ENCODE results near the gene AKAP5. TPM values are rescaled to one million over a fixed set of nuclear protein-coding genes. Genes with fewer than 3 reads are reported as not detected.

Gene AKAP5
- total and polyA plus RNA-seq, 9 of the 15 experiments (the other 6 are each of a cell fraction or from before 2014, with no cell fraction given) = 0.06 to 0.94 (median 0.34) TPM

GRCh38 chr14:64416348-64416932 is 48.9 kb upstream of the AKAP5 start:
- POLR2A ChIA-PET = interaction anchor here (0.8 to 1.8 kb wide), 2 partner anchors 19 to 242 kb away, joined by 3 to 4 read pairs; no protein-coding TSS in a partner anchor
- 87% methylated on average over 3 of the region's 3 CpGs for WGBS (ENCODE audit: insufficient coverage, low coverage, missing lambda C conversion rate)

More at GRCh38 chr14:64416348-64416932, 48.9 kb upstream of the AKAP5 start:
- Histone ChIP-seq H3K4me1 (replicated peaks in 1 of 2; ENCODE audit: control insufficient read depth in 2 of 2, insufficient read depth in 2 of 2, low read length in 2 of 2) (no peaks in the 10 kb centered on the region; a peak in 1 of 5 replicates), H3K9me1 (ENCODE audit: control insufficient read depth, insufficient read depth, low read length) (no peaks in the 10 kb centered on the region), H3K4me3 (no peak overlapping the region), H3K27ac (ENCODE audit: extremely low read depth, low read depth, low read length) (no peak overlapping the region), H2AFZ (ENCODE audit: low read depth, low read length) (no peak overlapping the region), H3K36me3 (ENCODE audit: control insufficient read depth, insufficient read depth, low read length) (peaks cover 80% of the 10 kb centered on the region), H3K9ac (ENCODE audit: insufficient read depth in 1 of 2, low read depth in 2 of 2, low read length in 2 of 2) (no peak overlapping the region), H4K20me1 (replicated peaks; ENCODE audit: control insufficient read depth, insufficient read depth, low read length) (no peaks in the 10 kb centered on the region), H3K4me2 (ENCODE audit: insufficient read depth, low read length) (no peak overlapping the region), H3K9me3 (replicated peaks; ENCODE audit: control insufficient read depth, insufficient read depth, low read depth, low read length) (no peaks in the 10 kb centered on the region), H3K27me3 (ENCODE audit: control insufficient read depth in 2 of 2, insufficient read depth in 2 of 2, low read length in 2 of 2) (no peaks in the 10 kb centered on the region), H3K79me2 (ENCODE audit: control insufficient read depth, insufficient read depth, low read length) (no peaks in the 10 kb centered on the region)
- intact Hi-C loops (cut with micrococcal nuclease) (no loop called here), in situ Hi-C loops (cut with MboI) (no loop called here)
- ATAC-seq = no peak
- CTCF ChIA-PET (ENCODE audit: low intra/inter-chr PET ratio) = no interaction called here
- TF ChIP-seq ARID1B (IDR thresholded peaks at IDR 0.05) (no peak), NR2C1 (IDR thresholded peaks at IDR 0.05) (0 out of 2 replicates have a peak, but pooled peaks have one; percentile 34), NR2C1 (tag; IDR thresholded peaks at IDR 0.05) (peak; percentile 54; the same call in 1 of the 2 replicates), ZBTB40 (IDR thresholded peaks at IDR 0.05) (no peak), ZBTB40 (CRISPR knock-in tag; IDR thresholded peaks at IDR 0.05) (no peak), NR2C2 (CRISPR knock-in tag; IDR thresholded peaks at IDR 0.05) (no peak), NR2C2 (tag; IDR thresholded peaks at IDR 0.05) (peak; percentile 82)
- TSS peak; percentile 11 for BruUV-seq (replicated peaks)
- no peak for FAIRE-seq
- DNase-seq (ENCODE audit: extremely low read depth in 1 of 4, low spot score in 3 of 4) = no peak

Measured in K562 (cell line).